ENCODE data around the gene MEIG1. TPM values are rescaled to one million over a fixed set of nuclear protein-coding genes. Genes with fewer than 3 reads are reported as not detected.

Gene MEIG1
- total and polyA plus RNA-seq, 12 donors = 0.44 to 1.1 (median 0.97) TPM; not detected in 7

GRCh38 chr10:14953424-14954000 lies 5.7 kb upstream of the MEIG1 start:
- Histone ChIP-seq H3K27ac (peak overlapping the region; percentile 76 to 95 (median 82)), H3K9me3 (replicated peaks in 1 of 3) (no peaks in the 10 kb centered on the region), H3K4me1 (replicated peaks in 1 of 2) (peaks cover 8 to 19% of the 10 kb centered on the region in 2 donors), H3K36me3 (replicated peaks in 1 of 2) (peaks cover 0 to 2% of the 10 kb centered on the region in 2 donors), H3K27me3 (no peaks in the 10 kb centered on the region), H3K4me3 (peak overlapping the region; percentile 24 to 96 (median 62))
- intact Hi-C loops (cut with DNase I) = loop anchor here in 1 of 2 donors (5.0 kb wide), 1 partner anchor 139 kb away; no protein-coding TSS in a partner anchor
- DNase-seq = peak in 6 of 7 donors; percentile 54 to 75 (median 58)
- TF ChIP-seq CTCF (IDR thresholded peaks at IDR 0.05) (peak in 3 of 6 experiments; percentile 7 to 17 (median 8)), POLR2A (IDR thresholded peaks at IDR 0.05) (no peak)
- 0 to 4% (median 1%) methylated on average over 4 to 32 of the region's 32 CpGs for WGBS, 4 donors

GRCh38 chr10:14954001-14954770 lies 5.0 kb upstream of the MEIG1 start, which contains the start of gene DCLRE1C:
Gene DCLRE1C, minus strand, starts transcription at chr10:14954096. Its CDS starts 86 bp downstream, at chr10:14954010.
- peak within 1 kb of the TSS; percentile 76 to 95 (median 82) for H3K27ac ChIP-seq
- intact Hi-C loops (cut with DNase I) = loop anchor here in 1 of 2 donors (5.0 kb wide), 1 partner anchor 138 kb away; no protein-coding TSS in a partner anchor
- WGBS, 4 donors = 0% methylated on average over 29 to 45 of the region's 45 CpGs
- DNase-seq = peak; percentile 90 to 94 (median 93)
- no peaks in the 10 kb centered on the region for H3K27me3 ChIP-seq
- peak in 1 of 2 donors; percentile 68 for TF ChIP-seq POLR2A (IDR thresholded peaks at IDR 0.05)
- TF ChIP-seq CTCF (IDR thresholded peaks at IDR 0.05) = no peak
- H3K36me3 ChIP-seq (replicated peaks in 1 of 2) = no peaks in the 10 kb centered on the region
- H3K4me1 ChIP-seq (replicated peaks in 1 of 2) = peaks cover 8 to 19% of the 10 kb centered on the region in 2 donors
- H3K9me3 ChIP-seq (replicated peaks in 1 of 3) = no peaks in the 10 kb centered on the region
- H3K4me3 ChIP-seq = peak within 1 kb of the TSS; percentile 24 to 96 (median 62)

GRCh38 chr10:14954934-14955333 lies 4.3 kb upstream of the MEIG1 start:
- 90 to 95% (median 93%) methylated on average over 12 to 19 of the region's 19 CpGs for WGBS, 4 donors
- peak overlapping the region in 4 of 5 donors; percentile 80 to 95 (median 84) for H3K27ac ChIP-seq
- no peak for TF ChIP-seq CTCF (IDR thresholded peaks at IDR 0.05)

GRCh38 chr10:14958872-14959220 lies 342 bp upstream of the MEIG1 start:
- Histone ChIP-seq H3K27me3 (no peaks in the 10 kb centered on the region), H3K27ac (peak overlapping the region; percentile 67 to 95 (median 95)), H3K4me1 (replicated peaks in 1 of 2) (peaks cover 0 to 12% of the 10 kb centered on the region in 2 donors), H3K4me3 (peak overlapping the region in 3 of 4 donors; percentile 47 to 68 (median 50)), H3K36me3 (replicated peaks in 1 of 2) (no peaks in the 10 kb centered on the region), H3K9me3 (replicated peaks in 1 of 3) (no peaks in the 10 kb centered on the region)
- intact Hi-C loops (cut with DNase I) = no loop called here
- TF ChIP-seq POLR2A (IDR thresholded peaks at IDR 0.05) = no peak
- TF ChIP-seq CTCF (IDR thresholded peaks at IDR 0.05) = no peak
- no peak for DNase-seq
- WGBS, 4 donors = 44 to 52% (median 48%) methylated on average over 10 to 12 of the region's 12 CpGs

More at GRCh38 chr10:14954934-14955333, 4.3 kb upstream of the MEIG1 start:
- no peaks in the 10 kb centered on the region for H3K9me3 ChIP-seq (replicated peaks in 1 of 3)
- intact Hi-C loops (cut with DNase I) = loop anchor here in 1 of 2 donors (5.0 kb wide), 1 partner anchor 137 kb away; no protein-coding TSS in a partner anchor
- H3K27me3 ChIP-seq = no peaks in the 10 kb centered on the region
- DNase-seq = no peak
- peaks cover 8 to 19% of the 10 kb centered on the region in 2 donors for H3K4me1 ChIP-seq (replicated peaks in 1 of 2)
- peak overlapping the region in 1 of 4 donors; percentile 73 for H3K4me3 ChIP-seq
- H3K36me3 ChIP-seq (replicated peaks in 1 of 2) = no peaks in the 10 kb centered on the region

Data from adrenal gland (tissue), 12 donors.